ENCODE data around the gene MTG1.

MTG1 gene

GRCh38 chr10:133394064-133394663, at the start of gene MTG1:
MTG1 (plus strand) TSS chr10:133394157; CDS start chr10:133394221, 64 bp downstream.
- DNase-seq (ENCODE audit: extremely low read depth, low read depth) = peak; percentile 73
- no peak; the same call in 1 of the 2 replicates for TF ChIP-seq CTCF (IDR thresholded peaks at IDR 0.05; ENCODE audit: low read depth, low read length)

GRCh38 chr10:133344236-133344635, 49.7 kb upstream of the MTG1 start:
- no peak for TF ChIP-seq CTCF (IDR thresholded peaks at IDR 0.05; ENCODE audit: low read depth, low read length)
- DNase-seq (ENCODE audit: extremely low read depth, low read depth) = no peak

GRCh38 chr10:133346413-133346812, 47.5 kb upstream of the MTG1 start:
- DNase-seq (ENCODE audit: extremely low read depth, low read depth) = no peak
- TF ChIP-seq CTCF (IDR thresholded peaks at IDR 0.05; ENCODE audit: low read depth, low read length) = no peak

GRCh38 chr10:133347710-133348517, 46.0 kb upstream of the MTG1 start:
- TF ChIP-seq CTCF (IDR thresholded peaks at IDR 0.05; ENCODE audit: low read depth, low read length) = no peak
- no peak for DNase-seq (ENCODE audit: extremely low read depth, low read depth)

GRCh38 chr10:133349160-133349568, 44.8 kb upstream of the MTG1 start:
- TF ChIP-seq CTCF (IDR thresholded peaks at IDR 0.05; ENCODE audit: low read depth, low read length) = no peak
- no peak for DNase-seq (ENCODE audit: extremely low read depth, low read depth)

- DNase-seq (ENCODE audit: extremely low read depth, low read depth) = no peak
- TF ChIP-seq CTCF (IDR thresholded peaks at IDR 0.05; ENCODE audit: low read depth, low read length) = no peak
These were observed 44.4 kb upstream of the MTG1 start for GRCh38 chr10:133349577-133350011.

GRCh38 chr10:133350283-133350949, 43.5 kb upstream of the MTG1 start:
- no peak for TF ChIP-seq CTCF (IDR thresholded peaks at IDR 0.05; ENCODE audit: low read depth, low read length)
- no peak for DNase-seq (ENCODE audit: extremely low read depth, low read depth)

Data from AG09319 (cell line).